HG03521 (cell line): ENCODE data around the gene PIK3R3.

Experiments used
- ATAC-seq: cut with Tn5 transposase; IDR thresholded peaks from one replicate; pipeline ENCODE4 v1.9.1; 2021; ENCODE audit warnings: mild to moderate bottlenecking, moderate library complexity; ENCODE audit not compliant: unreplicated experiment

The PIK3R3 gene

DNA sequence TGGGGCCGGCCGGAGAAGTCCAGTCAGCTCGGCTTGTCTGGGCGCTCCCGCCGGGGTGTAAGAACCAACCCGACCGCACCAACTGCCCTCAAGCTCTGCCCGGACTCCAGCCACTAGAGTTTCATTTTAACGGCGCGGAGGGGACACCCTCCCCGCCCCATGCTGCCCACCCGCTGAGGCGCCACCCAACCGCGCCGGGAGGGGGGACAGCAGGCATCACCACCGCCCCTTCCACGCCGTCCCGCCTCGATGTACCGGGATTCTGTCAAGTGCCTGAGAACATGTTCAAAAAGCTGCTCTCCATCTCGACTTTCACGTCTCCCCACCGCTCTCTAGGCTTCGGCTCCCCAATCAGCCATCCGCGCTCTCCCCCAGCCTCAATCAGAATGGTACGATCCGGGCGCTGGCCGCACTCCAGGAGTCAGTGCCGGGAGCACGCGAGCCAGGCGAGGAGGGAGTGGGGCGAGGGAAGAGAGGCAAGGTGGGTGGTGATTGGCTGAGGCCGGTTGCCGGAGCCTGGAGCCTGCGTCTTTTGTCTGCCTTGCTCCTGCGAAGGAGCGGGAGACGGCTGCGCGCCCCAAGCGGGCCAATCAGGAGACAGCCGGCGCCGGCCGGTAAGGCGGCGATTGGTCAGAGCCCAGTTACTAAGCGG, at the start of gene PIK3R3:
PIK3R3 (minus strand) TSS at position 101 of the 652 bp plus-strand sequence. CDS start 677 bp downstream, outside the sequence.
- peak; percentile 86 for ATAC-seq

DNA sequence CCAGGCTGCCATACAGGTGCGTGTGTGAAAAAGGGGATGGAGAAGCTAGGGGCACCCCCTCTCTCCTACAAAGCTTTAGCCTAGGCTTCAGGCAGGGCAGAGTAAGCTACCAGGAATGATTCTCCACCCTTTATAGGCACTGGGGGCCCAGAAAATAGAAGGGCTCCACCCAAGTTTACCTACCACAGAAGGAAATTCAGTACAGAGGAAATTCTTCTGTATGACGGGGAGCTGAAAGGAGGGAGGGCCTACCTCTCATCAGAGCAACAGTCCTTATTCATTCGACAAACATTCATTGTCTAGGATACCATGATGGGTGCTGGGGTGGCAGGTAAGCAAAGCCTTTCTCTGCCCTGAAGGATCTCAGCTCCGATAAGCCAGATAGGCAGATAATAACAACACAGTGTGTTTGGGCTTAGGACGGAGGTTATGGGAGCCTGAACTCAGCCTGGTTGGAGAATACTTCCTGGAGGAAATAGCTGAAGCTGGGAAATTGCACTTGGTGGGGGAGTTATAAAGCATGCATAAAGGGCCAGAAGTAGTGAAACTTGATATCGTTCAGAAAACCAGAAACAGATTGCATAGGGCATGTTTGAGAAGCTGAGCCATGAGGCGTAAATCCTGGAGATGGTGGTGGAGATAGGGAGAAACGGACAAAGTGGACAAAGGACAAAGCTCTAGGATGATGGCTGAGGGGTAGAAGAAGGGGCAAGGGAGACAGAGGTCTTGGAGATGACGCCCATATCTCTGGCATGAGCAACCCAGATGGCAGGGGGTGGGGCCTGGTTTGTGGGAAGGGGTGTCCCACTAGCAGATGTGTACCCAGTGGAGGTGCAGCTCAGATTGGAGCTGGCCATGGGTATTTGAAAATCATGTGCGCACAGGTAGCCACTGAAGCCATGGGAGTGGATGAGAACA, 49.2 kb upstream of the PIK3R3 start:
- no peak for ATAC-seq

DNA sequence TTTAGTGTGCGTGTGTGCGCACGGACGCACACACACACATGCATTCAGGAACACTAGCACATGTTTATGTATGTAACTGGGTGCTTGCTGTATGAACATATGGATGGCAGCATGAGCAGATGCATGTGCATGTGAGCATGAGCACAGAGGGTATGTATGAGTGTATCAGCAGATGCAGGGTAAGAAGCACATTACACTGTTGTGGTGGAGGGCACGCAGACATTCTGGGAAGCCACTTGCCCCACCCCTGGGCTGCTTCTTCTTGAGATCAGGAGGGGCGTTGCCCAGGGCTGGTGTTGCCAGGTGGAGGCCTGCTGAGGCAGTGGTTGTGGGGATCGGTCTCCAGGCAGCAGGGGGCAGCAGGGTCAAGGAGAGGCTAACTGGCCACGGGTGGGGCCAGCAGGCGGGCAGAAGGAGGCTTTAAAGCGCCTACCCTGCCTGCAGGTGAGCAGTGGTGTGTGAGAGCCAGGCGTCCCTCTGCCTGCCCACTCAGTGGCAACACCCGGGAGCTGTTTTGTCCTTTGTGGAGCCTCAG, 47.7 kb upstream of the PIK3R3 start:
- no peak for ATAC-seq

DNA sequence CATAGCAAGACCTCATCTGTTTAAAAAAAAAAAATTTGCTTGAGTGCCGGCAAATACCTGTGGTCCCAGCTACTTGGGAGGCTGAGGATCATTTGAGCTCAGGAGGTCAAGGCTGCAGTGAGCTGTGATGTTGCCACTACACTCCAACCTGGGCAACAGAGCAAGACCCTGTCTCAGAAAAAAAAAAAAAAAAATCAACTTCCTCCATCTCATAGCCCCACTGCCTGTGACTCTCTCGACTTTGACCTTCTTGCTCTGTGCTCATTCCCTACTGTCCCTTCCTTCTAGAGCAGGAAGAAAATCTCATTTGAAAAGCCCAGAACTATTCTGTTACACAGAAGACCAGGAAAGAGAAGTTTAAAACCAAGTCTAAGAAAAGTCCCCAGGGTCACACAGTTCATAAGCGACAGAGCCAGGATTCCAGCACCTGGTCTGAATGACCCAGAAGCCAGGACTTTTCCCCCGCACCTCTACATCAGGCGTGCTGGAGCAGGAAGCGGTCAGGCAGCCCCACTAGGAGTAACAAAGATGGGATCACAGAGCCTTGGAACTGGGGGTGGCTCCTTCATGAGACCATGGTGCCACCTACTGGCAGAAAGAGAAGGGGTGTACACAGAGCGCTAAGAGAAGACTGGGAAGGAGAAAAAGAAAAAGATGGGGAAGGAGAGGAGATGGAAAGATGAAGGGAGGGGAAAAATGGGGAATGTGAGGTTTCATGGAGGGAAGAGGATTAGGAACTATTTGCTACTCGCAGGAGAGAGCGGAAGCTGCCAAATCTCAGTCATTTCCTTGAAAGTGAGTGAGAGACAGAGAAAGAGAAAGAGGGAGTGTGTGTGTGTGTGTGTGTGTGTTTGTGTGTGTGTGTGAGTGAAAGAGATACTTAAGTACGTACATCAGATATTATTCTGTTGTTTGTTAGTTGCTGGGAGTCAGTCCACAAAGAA, 47.0 kb upstream of the PIK3R3 start:
- no peak for ATAC-seq

- no peak for ATAC-seq
These were observed 43.9 kb upstream of the PIK3R3 start, which contains the start of gene P3R3URF for GRCh38 chr1:46176211-46176865. P3R3URF (minus strand) TSS chr1:46176488; CDS start chr1:46176471, 17 bp downstream.

- no peak for ATAC-seq
These were observed 42.8 kb upstream of the PIK3R3 start for GRCh38 chr1:46175243-46175642.

DNA sequence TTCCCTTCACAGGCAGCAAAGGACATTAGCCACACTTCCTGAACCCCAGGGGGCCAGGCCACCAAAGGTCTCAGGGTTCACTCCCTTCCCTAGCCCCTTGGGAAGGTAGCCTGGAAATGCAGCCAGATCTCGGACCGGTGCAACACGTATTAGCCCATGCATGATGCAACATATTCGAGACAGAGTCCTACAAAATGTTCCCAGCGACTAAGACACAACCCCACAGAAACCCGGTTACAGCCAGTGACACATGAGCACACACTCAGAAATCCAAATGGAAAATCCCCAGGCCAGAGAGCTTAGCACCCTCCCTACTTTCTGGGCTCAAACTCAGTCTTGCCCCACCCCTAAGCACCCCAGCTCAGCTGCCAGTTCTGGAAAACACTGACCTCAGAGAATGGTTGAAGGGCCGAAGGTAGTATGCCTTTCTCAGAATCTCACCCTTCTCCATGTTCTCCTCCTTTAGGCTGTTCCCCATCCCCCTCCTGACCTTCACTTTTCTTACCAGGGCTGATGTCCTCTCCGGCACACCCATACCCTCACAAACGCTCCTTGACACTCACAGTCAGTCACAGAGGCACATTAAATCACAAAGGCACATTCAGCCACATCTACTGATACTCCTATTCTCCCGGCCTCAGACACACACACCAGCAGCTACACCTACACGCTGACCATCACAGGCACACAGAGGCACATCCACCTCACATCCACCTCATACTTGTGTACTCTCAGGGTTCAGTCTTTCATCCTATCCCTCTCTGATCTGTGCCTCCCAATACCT, 42.2 kb upstream of the PIK3R3 start, which contains the start of gene TSPAN1:
TSPAN1 (plus strand) TSS at position 640 of the 784 bp plus-strand sequence. CDS start 6,021 bp downstream, outside the sequence.
- ATAC-seq: no peak

- no peak for ATAC-seq
These were observed 41.0 kb upstream of the PIK3R3 start for GRCh38 chr1:46173361-46173856.

DNA sequence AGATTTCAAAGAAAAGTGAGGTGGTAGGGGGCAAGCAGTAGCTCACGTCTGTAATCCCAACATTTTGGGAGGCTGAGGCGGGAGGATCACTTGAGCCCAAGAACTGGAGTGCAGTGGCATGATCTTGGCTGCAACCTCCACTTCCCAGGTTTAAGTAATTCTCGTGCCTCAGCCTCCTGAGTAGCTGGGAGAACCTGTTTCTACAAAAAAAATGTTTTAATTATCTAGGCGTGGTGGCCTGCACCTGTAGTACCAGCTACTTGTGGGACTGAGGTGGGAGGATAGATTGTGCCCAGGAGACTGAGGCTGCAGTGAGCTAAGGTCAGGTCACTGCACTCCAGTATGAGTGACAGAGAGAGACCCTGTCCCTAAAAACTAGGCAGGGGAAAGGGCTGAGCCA, 39.9 kb upstream of the PIK3R3 start:
- ATAC-seq: no peak

GRCh38 chr1:46171871-46172270, 39.4 kb upstream of the PIK3R3 start:
- no peak for ATAC-seq

DNA sequence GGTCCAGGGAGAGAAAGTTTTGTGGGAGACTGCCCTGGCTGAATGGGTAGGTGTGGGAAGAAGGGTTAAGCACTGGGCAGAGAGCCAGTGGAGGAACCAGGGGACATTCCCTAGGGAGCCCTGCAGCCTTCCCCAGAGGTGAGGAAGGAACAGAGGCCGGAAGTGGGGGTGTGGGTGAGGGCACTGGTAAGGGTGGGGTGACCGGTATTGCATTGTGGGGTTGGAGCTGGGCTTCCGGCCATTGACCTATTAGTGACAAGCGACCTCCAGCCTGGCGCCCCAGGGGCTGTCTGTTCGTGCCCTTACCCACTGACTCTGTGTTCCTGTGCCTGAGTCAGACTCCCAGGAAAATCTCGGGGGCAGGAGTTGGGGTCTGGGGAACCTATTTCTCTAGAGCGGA, 38.9 kb upstream of the PIK3R3 start:
- no peak for ATAC-seq

- no peak for ATAC-seq
These were observed 37.5 kb upstream of the PIK3R3 start for GRCh38 chr1:46169811-46170454.

- no peak for ATAC-seq
These were observed 36.0 kb upstream of the PIK3R3 start for GRCh38 chr1:46168477-46168876.

GRCh38 chr1:46166521-46167462, 34.4 kb upstream of the PIK3R3 start:
- ATAC-seq: no peak

GRCh38 chr1:46160212-46160611, 27.8 kb upstream of the PIK3R3 start:
- no peak for ATAC-seq

- ATAC-seq: no peak
These were observed 27.1 kb upstream of the PIK3R3 start for GRCh38 chr1:46159516-46159915.
